ENCODE results near the gene INTS13. TPM values are rescaled to one million over a fixed set of nuclear protein-coding genes. Genes with fewer than 3 reads are reported as not detected.

Gene INTS13
- polyA plus RNA-seq, 3 donors, result 4.6 to 8.0 (median 7.5) TPM

GRCh38 chr12:26891704-26892103 is 46.1 kb downstream of the INTS13 start:
- H3K27me3 Mint-ChIP-seq (ENCODE audit: low read depth in 3 of 3), result peaks cover 0 to 2% (median 0%) of the 10 kb centered on the region in 3 donors
- 100% methylated on average over 1 of the region's 1 CpG for WGBS (ENCODE audit: insufficient coverage)

GRCh38 chr12:26890784-26891183 is 47.0 kb downstream of the INTS13 start:
- Histone ChIP-seq H3K4me2 (replicated peaks; ENCODE audit: extremely low read depth, low read length, poor library complexity, severe bottlenecking) (no peak overlapping the region), H2AFZ (ENCODE audit: insufficient read depth, low read depth, low read length, poor library complexity, severe bottlenecking) (no peak overlapping the region), H3K4me3 (replicated peaks in 1 of 3; ENCODE audit: low read depth in 2 of 3, low read length in 3 of 3) (no peak overlapping the region), H3K9ac (ENCODE audit: insufficient read depth, low read length, poor library complexity, severe bottlenecking) (no peak overlapping the region), H3K36me3 (replicated peaks in 1 of 2; ENCODE audit: control insufficient read depth in 1 of 2, insufficient read depth in 2 of 2, low read length in 2 of 2) (no peaks in the 10 kb centered on the region), H3K79me2 (ENCODE audit: insufficient read depth, low read length) (no peaks in the 10 kb centered on the region), H4K20me1 (ENCODE audit: insufficient read depth, low read length) (no peaks in the 10 kb centered on the region), H3K4me1 (ENCODE audit: control insufficient read depth in 1 of 2, insufficient read depth in 2 of 2, low read length in 2 of 2) (no peaks in the 10 kb centered on the region), H3K9me3 (replicated peaks in 1 of 2; ENCODE audit: control insufficient read depth in 1 of 2, insufficient read depth in 1 of 2, low read length in 2 of 2) (no peaks in the 10 kb centered on the region), H3K27me3 (ENCODE audit: control insufficient read depth in 2 of 2, insufficient read depth in 2 of 2, low read length in 2 of 2) (no peaks in the 10 kb centered on the region), H3K27ac (ENCODE audit: low read depth in 1 of 2, low read length in 2 of 2) (no peak overlapping the region)
- peaks cover 0 to 5% of the 10 kb centered on the region in 2 donors for H3K36me3 Mint-ChIP-seq
- intact Hi-C loops (cut with micrococcal nuclease), result no loop called here
- H3K9me3 Mint-ChIP-seq, result no peaks in the 10 kb centered on the region
- no peak for DNase-seq
- no peak for TF ChIP-seq CTCF (IDR thresholded peaks at IDR 0.05)
- H3K27ac Mint-ChIP-seq, result no peak overlapping the region
- H3K4me1 Mint-ChIP-seq, result peaks cover 2% of the 10 kb centered on the region
- H3K27me3 Mint-ChIP-seq (ENCODE audit: low read depth in 3 of 3), result peaks cover 0 to 5% (median 0%) of the 10 kb centered on the region in 3 donors
- H3K4me3 Mint-ChIP-seq, result no peak overlapping the region
- WGBS (ENCODE audit: insufficient coverage), result 98% methylated on average over 4 of the region's 5 CpGs

More at GRCh38 chr12:26891704-26892103, 46.1 kb downstream of the INTS13 start:
- no peaks in the 10 kb centered on the region for H3K36me3 ChIP-seq (replicated peaks in 1 of 2; ENCODE audit: control insufficient read depth in 1 of 2, insufficient read depth in 2 of 2, low read length in 2 of 2)
- Mint-ChIP-seq H3K27ac (no peak overlapping the region), H3K4me3 (no peak overlapping the region), H3K4me1 (peaks cover 2% of the 10 kb centered on the region), H3K9me3 (no peaks in the 10 kb centered on the region), H3K36me3 (peaks cover 0 to 5% of the 10 kb centered on the region in 2 donors)
- H4K20me1 ChIP-seq (ENCODE audit: insufficient read depth, low read length), result no peaks in the 10 kb centered on the region
- H3K9me3 ChIP-seq (replicated peaks in 1 of 2; ENCODE audit: control insufficient read depth in 1 of 2, insufficient read depth in 1 of 2, low read length in 2 of 2), result no peaks in the 10 kb centered on the region
- no peak overlapping the region for H3K4me3 ChIP-seq (replicated peaks in 1 of 3; ENCODE audit: low read depth in 2 of 3, low read length in 3 of 3)
- H3K4me2 ChIP-seq (replicated peaks; ENCODE audit: extremely low read depth, low read length, poor library complexity, severe bottlenecking), result no peak overlapping the region
- intact Hi-C loops (cut with micrococcal nuclease), result no loop called here
- no peaks in the 10 kb centered on the region for H3K4me1 ChIP-seq (ENCODE audit: control insufficient read depth in 1 of 2, insufficient read depth in 2 of 2, low read length in 2 of 2)
- H3K79me2 ChIP-seq (ENCODE audit: insufficient read depth, low read length), result no peaks in the 10 kb centered on the region
- no peak overlapping the region for H3K27ac ChIP-seq (ENCODE audit: low read depth in 1 of 2, low read length in 2 of 2)
- no peaks in the 10 kb centered on the region for H3K27me3 ChIP-seq (ENCODE audit: control insufficient read depth in 2 of 2, insufficient read depth in 2 of 2, low read length in 2 of 2)
- H3K9ac ChIP-seq (ENCODE audit: insufficient read depth, low read length, poor library complexity, severe bottlenecking), result no peak overlapping the region
- TF ChIP-seq CTCF (IDR thresholded peaks at IDR 0.05), result no peak
- no peak overlapping the region for H2AFZ ChIP-seq (ENCODE audit: insufficient read depth, low read depth, low read length, poor library complexity, severe bottlenecking)
- DNase-seq, result no peak
